Suppressor macrophage treated with lipopolysaccharide for 1 hour (primary cell): ENCODE data around the gene CRYBB1.

Experiments used
- DNase-seq, 3 donors: peaks; one replicate each; pipeline ENCODE4 v3.0.0-alpha.2; 2020 to 2022

The CRYBB1 gene

DNA sequence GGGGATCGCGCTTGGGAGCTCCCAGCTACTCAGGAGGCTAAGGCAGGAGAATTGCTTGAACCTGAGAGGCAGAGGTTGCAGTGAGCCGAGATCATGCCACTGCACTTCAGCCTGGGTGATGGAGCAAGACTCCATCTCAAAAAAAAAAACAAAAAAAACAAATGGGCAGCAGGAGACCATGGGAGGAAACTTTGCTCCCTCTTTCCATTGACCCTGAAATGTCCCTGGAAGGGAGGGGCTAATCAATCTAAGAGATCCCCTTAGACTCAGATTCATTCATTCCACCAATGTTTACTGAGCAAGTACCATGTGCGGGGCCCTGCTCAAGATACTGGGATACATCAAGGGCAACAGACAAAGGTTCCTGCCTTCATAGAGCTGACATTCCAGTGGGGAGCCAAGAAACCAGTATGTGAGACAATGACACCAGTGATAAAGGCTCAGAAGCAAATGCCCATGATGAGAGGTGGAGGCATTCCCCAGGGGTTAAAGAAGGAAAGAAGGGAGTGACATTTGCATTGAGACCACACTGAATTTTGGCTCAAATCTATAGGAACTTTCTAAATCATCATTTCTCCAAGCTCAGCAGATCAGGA is 67.8 kb downstream of the CRYBB1 start:
- no peak for DNase-seq
